HCT116 (cell line): ENCODE results near the gene UBASH3B.

ENCODE experiments used
- EZH2 ChIP-seq: fragments of 200-600 bp; sonication (generic); IDR thresholded peaks from 2 replicates; pipeline ENCODE4 v1.6.1; 2017; ENCODE audit warnings: antibody characterized with exemption, mixed run types
- POLR2A ChIP-seq: IDR thresholded peaks from 2 replicates; pipeline ENCODE4 v1.7.0; 2011; ENCODE audit warnings: borderline replicate concordance; ENCODE audit not compliant: insufficient read depth, insufficient read length; ENCODE audit errors: extremely low read depth
- TF ChIP-seq, protein P1 (sequence below), 3 experiments: fragments of 200-600 bp in 1 of 3; sonication (generic) in 1 of 3; IDR thresholded peaks in 2 of 3; conservative IDR thresholded peaks in 1 of 3; 2 replicates each; pipeline ENCODE4 v1.5.1; 2012 to 2017; ENCODE audit warnings: low read depth in 2 of 3, low read length in 2 of 3, antibody characterized with exemption in 1 of 3, borderline replicate concordance in 1 of 3, control low read depth in 1 of 3, mild to moderate bottlenecking in 1 of 3, mixed read lengths in 1 of 3, mixed run types in 1 of 3, moderate library complexity in 1 of 3; ENCODE audit not compliant: insufficient read depth in 1 of 3

DNA sequence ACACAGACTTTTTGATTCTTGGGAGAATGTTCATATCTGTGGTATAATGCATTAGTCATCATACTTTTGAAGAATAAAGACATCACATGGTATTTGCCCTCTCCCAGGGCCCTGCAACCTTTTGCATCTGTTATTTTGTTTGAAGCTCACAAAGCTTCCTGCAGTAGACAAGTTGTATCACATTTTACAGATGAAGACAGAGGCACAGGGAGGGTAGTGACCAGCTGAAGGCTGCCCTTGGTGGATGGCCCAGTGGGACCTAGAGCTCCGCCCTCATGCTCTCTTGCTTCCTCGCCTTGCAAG, 66.4 kb downstream of the UBASH3B start:
- TF ChIP-seq POLR2A, result no peak
- no peak for TF ChIP-seq EZH2
- TF ChIP-seq, protein P1, sequence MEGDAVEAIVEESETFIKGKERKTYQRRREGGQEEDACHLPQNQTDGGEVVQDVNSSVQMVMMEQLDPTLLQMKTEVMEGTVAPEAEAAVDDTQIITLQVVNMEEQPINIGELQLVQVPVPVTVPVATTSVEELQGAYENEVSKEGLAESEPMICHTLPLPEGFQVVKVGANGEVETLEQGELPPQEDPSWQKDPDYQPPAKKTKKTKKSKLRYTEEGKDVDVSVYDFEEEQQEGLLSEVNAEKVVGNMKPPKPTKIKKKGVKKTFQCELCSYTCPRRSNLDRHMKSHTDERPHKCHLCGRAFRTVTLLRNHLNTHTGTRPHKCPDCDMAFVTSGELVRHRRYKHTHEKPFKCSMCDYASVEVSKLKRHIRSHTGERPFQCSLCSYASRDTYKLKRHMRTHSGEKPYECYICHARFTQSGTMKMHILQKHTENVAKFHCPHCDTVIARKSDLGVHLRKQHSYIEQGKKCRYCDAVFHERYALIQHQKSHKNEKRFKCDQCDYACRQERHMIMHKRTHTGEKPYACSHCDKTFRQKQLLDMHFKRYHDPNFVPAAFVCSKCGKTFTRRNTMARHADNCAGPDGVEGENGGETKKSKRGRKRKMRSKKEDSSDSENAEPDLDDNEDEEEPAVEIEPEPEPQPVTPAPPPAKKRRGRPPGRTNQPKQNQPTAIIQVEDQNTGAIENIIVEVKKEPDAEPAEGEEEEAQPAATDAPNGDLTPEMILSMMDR (IDR thresholded peaks at IDR 0.05 in 2 of 3, conservative IDR thresholded peaks at IDR 0.05 in 1 of 3; ENCODE audit: borderline replicate concordance in 1 of 3, insufficient read depth in 1 of 3, low read depth in 2 of 3, low read length in 2 of 3), result no peak
